H9 (cell line): ENCODE results near the gene CLSTN3. TPM values are rescaled to one million over a fixed set of nuclear protein-coding genes. Genes with fewer than 3 reads are reported as not detected.

ENCODE experiments used
- DNase-seq: peaks from one replicate; pipeline ENCODE4 v3.0.0-alpha.2; 2017
- H2AFZ ChIP-seq: one replicate; pipeline ENCODE4 v1.6.1; 2013; ENCODE audit warnings: mild to moderate bottlenecking, low read length, control low read depth, moderate library complexity
- H2AK5ac ChIP-seq: 2 replicates; pipeline ENCODE4 v1.6.1; 2013; ENCODE audit warnings: low read length, control low read depth, mixed read lengths; ENCODE audit not compliant: insufficient read length
- H2BK120ac ChIP-seq: one replicate; pipeline ENCODE4 v1.6.1; 2013; ENCODE audit warnings: low read depth, mild to moderate bottlenecking, low read length, control low read depth, inconsistent platforms; ENCODE audit not compliant: poor library complexity, severe bottlenecking
- H2BK12ac ChIP-seq: 2 replicates; pipeline ENCODE4 v1.6.1; 2013; ENCODE audit warnings: low read length, control low read depth, mixed read lengths, low read depth; ENCODE audit not compliant: insufficient read length
- H2BK15ac ChIP-seq: 2 replicates; pipeline ENCODE4 v1.6.1; 2013; ENCODE audit warnings: low read depth, low read length, control low read depth
- H2BK20ac ChIP-seq: one replicate; pipeline ENCODE4 v1.6.1; 2013; ENCODE audit warnings: low read depth, mild to moderate bottlenecking, low read length, control low read depth, inconsistent platforms; ENCODE audit not compliant: poor library complexity, severe bottlenecking
- H2BK5ac ChIP-seq: 2 replicates; pipeline ENCODE4 v1.6.1; 2013; ENCODE audit warnings: low read length, control low read depth, mixed read lengths; ENCODE audit not compliant: insufficient read length
- H3K14ac ChIP-seq: 2 replicates; pipeline ENCODE4 v1.6.1; 2013; ENCODE audit warnings: low read length, control low read depth; ENCODE audit not compliant: insufficient read depth
- H3K18ac ChIP-seq: 2 replicates; pipeline ENCODE4 v1.6.1; 2013; ENCODE audit warnings: low read depth, mild to moderate bottlenecking, mixed read lengths, low read length, control low read depth; ENCODE audit not compliant: insufficient read length
- H3K23ac ChIP-seq: 2 replicates; pipeline ENCODE4 v1.6.1; 2013; ENCODE audit warnings: low read length, control low read depth, mixed read lengths, low read depth; ENCODE audit not compliant: insufficient read length
- H3K23me2 ChIP-seq: 2 replicates; pipeline ENCODE4 v1.6.1; 2013; ENCODE audit warnings: low read depth, mild to moderate bottlenecking, mixed read lengths, low read length, control low read depth; ENCODE audit not compliant: insufficient read length, poor library complexity, severe bottlenecking
- H3K27ac ChIP-seq: 2 replicates; pipeline ENCODE4 v1.5.1; 2013; ENCODE audit warnings: low read length, control low read depth, mixed read lengths, low read depth; ENCODE audit not compliant: insufficient read length
- H3K27me3 ChIP-seq: 2 replicates; pipeline ENCODE4 v1.6.1; 2013; ENCODE audit warnings: low read length, control low read depth, inconsistent platforms; ENCODE audit not compliant: insufficient read depth
- H3K4ac ChIP-seq: 2 replicates; pipeline ENCODE4 v1.6.1; 2013; ENCODE audit warnings: low read depth, mild to moderate bottlenecking, control low read depth, inconsistent platforms, low read length, moderate library complexity
- H3K4me1 ChIP-seq: 2 replicates; pipeline ENCODE4 v1.6.1; 2013; ENCODE audit warnings: low read length, control low read depth, inconsistent platforms; ENCODE audit not compliant: insufficient read depth
- H3K4me2 ChIP-seq: 2 replicates; pipeline ENCODE4 v1.6.1; 2013; ENCODE audit warnings: low read length, control low read depth, mixed read lengths; ENCODE audit not compliant: insufficient read length, insufficient read depth
- H3K56ac ChIP-seq: 2 replicates; pipeline ENCODE4 v1.6.1; 2013; ENCODE audit warnings: low read depth, mild to moderate bottlenecking, mixed read lengths, low read length, control low read depth; ENCODE audit not compliant: insufficient read length
- H3K79me1 ChIP-seq: 2 replicates; pipeline ENCODE4 v1.6.1; 2013; ENCODE audit warnings: low read depth, mild to moderate bottlenecking, moderate library complexity, low read length, control low read depth, inconsistent platforms; ENCODE audit not compliant: insufficient read depth, poor library complexity, severe bottlenecking
- H3K79me2 ChIP-seq: 2 replicates; pipeline ENCODE4 v1.6.1; 2013; ENCODE audit warnings: low read length, control low read depth, inconsistent platforms; ENCODE audit not compliant: insufficient read depth
- H3K9ac ChIP-seq: 2 replicates; pipeline ENCODE4 v1.6.1; 2013; ENCODE audit warnings: low read length, control low read depth, mixed read lengths; ENCODE audit not compliant: insufficient read length; ENCODE audit errors: extremely low read depth
- H3K9me3 ChIP-seq: one replicate; pipeline ENCODE4 v1.6.1; 2013; ENCODE audit warnings: low read depth, low read length, inconsistent platforms; ENCODE audit not compliant: control insufficient read depth
- H3T11ph ChIP-seq: one replicate; pipeline ENCODE4 v1.6.1; 2013; ENCODE audit warnings: mild to moderate bottlenecking, low read length, control low read depth, inconsistent platforms
- H4K20me1 ChIP-seq: one replicate; pipeline ENCODE4 v1.6.1; 2013; ENCODE audit not compliant: control insufficient read depth, insufficient read length, insufficient read depth
- H4K5ac ChIP-seq: 2 replicates; pipeline ENCODE4 v1.6.1; 2013; ENCODE audit warnings: low read depth, mild to moderate bottlenecking, mixed read lengths, low read length, control low read depth; ENCODE audit not compliant: insufficient read length
- H4K8ac ChIP-seq: replicated peaks from 2 replicates; pipeline ENCODE4 v1.6.1; 2013; ENCODE audit warnings: low read length, control low read depth, mixed read lengths, low read depth; ENCODE audit not compliant: insufficient read length
- H4K91ac ChIP-seq: 2 replicates; pipeline ENCODE4 v1.6.1; 2013; ENCODE audit warnings: low read depth, mild to moderate bottlenecking, moderate library complexity, mixed read lengths, low read length, control low read depth; ENCODE audit not compliant: insufficient read length
- H3K27ac Mint-ChIP-seq, 3 experiments: 2 replicates in 2 of 3; 3 replicates in 1 of 3; pipeline ENCODE4 v1.8.0; 2020 to 2021; ENCODE audit warnings: mixed read lengths in 3 of 3, mild to moderate bottlenecking in 1 of 3, moderate library complexity in 1 of 3
- H3K27me3 Mint-ChIP-seq: 2 replicates; pipeline ENCODE4 v1.8.0; 2021; ENCODE audit warnings: low read depth, mild to moderate bottlenecking, moderate library complexity, mixed read lengths
- H3K36me3 Mint-ChIP-seq, 3 experiments: 2 replicates in 2 of 3; 3 replicates in 1 of 3; pipeline ENCODE4 v1.8.0; 2020 to 2021; ENCODE audit warnings: low read depth in 3 of 3, mixed read lengths in 3 of 3; ENCODE audit not compliant: insufficient read depth in 1 of 3
- H3K4me1 Mint-ChIP-seq, 2 experiments: 2 replicates each; pipeline ENCODE4 v1.8.0; 2020; ENCODE audit warnings: mixed read lengths in 2 of 2
- H3K4me3 Mint-ChIP-seq, 2 experiments: 2 replicates in 1 of 2; 3 replicates in 1 of 2; pipeline ENCODE4 v1.8.0; 2020 to 2021; ENCODE audit warnings: mild to moderate bottlenecking in 2 of 2, mixed read lengths in 2 of 2, moderate library complexity in 1 of 2
- H3K9me3 Mint-ChIP-seq, 2 experiments: 2 replicates in 1 of 2; 3 replicates in 1 of 2; pipeline ENCODE4 v1.8.0; 2020; ENCODE audit warnings: mild to moderate bottlenecking in 2 of 2, mixed read lengths in 2 of 2, moderate library complexity in 1 of 2
- CTCF ChIP-seq: fragments of 200-600 bp; sonication (generic); conservative IDR thresholded peaks from 3 replicates; pipeline ENCODE4 v1.8.0; 2021; ENCODE audit warnings: antibody characterized with exemption, mild to moderate bottlenecking
- WGBS: extraction: QIAGEN DNeasy Blood & Tissue Kit; methylation state at CpG from one replicate; pipeline ENCODE4 v1.1.7; 2013; ENCODE audit warnings: missing lambda C conversion rate, low lambda C conversion rate, mixed read lengths; ENCODE audit not compliant: insufficient read length; ENCODE audit errors: extremely low coverage; 5-methylcytosine and 5-hydroxymethylcytosine counted together
- total RNA-seq: library from RNA; stranded (reverse); gene quantifications from 2 replicates; pipeline ENCODE4 v1.2.1, GENCODE V29; 2021

The CLSTN3 gene
- total RNA-seq, 1 experiment from 2014 or later, result 26.2 TPM

DNA sequence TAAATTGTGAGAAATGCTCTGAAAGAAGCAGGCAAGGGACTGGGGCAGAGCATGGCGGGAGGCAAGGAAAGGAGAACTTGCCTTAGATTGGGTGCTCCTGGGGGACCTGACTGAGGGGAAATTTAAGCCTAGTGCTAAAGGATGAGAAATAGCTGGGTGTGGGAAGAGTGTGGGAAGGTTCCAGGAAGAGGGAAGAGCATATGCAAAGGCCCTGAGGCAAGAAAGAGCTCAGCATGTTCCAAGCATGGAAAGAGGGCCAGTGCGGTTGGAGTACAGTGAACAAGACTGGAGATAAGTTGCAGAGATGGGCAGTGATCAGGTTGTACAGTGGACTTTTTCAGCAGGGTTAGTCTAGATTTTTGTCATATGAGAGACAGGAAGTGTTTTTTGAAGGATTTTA lies 9.0 kb downstream of the CLSTN3 start:
- Histone ChIP-seq H4K5ac (no peak overlapping the region), H3K9ac (no peak overlapping the region), H3K23me2 (no peaks in the 10 kb centered on the region), H3K23ac (no peak overlapping the region), H3K9me3 (no peaks in the 10 kb centered on the region), H3K27me3 (no peaks in the 10 kb centered on the region), H4K20me1 (no peaks in the 10 kb centered on the region), H2BK5ac (no peak overlapping the region), H3K4me2 (no peak overlapping the region), H3K27ac (no peak overlapping the region), H2AFZ (no peak overlapping the region), H3K79me2 (no peaks in the 10 kb centered on the region), H3K18ac (no peak overlapping the region), H2AK5ac (no peak overlapping the region), H3K56ac (no peak overlapping the region), H3K4me1 (no peaks in the 10 kb centered on the region), H3K14ac (no peak overlapping the region), H3K79me1 (no peaks in the 10 kb centered on the region), H2BK12ac (no peak overlapping the region), H4K91ac (no peak overlapping the region), H4K8ac (no peak overlapping the region), H2BK120ac (no peak overlapping the region), H2BK15ac (no peak overlapping the region), H3T11ph (no peak overlapping the region), H3K4ac (no peak overlapping the region), H2BK20ac (no peak overlapping the region)
- Mint-ChIP-seq H3K4me1 (no peaks in the 10 kb centered on the region), H3K9me3 (no peaks in the 10 kb centered on the region), H3K27me3 (no peaks in the 10 kb centered on the region), H3K36me3 (peaks cover 16 to 61% (median 31%) of the 10 kb centered on the region in 3 experiments; a peak in 6 of 7 replicates), H3K27ac (no peak overlapping the region), H3K4me3 (no peak overlapping the region)
- DNase-seq, result no peak
- TF ChIP-seq CTCF, result no peak
- WGBS, result no CpG with 5 or more reads among the region's 2 CpGs
